HEK293 (cell line): ENCODE results near the gene APOL3.
A peak's percentile ranks its signal among the peaks of the same experiment; 100 is the strongest.

ENCODE experiments used
- CTCF ChIA-PET: fragments of 350-600 bp; formaldehyde crosslinking; extraction: SDS; loops from one replicate; lab custom pipeline; 2021; ENCODE audit warnings: antibody characterized with exemption; lab: Yijun Ruan, JAX
- POLR2A ChIA-PET: fragments of 300-600 bp; formaldehyde crosslinking; extraction: SDS; loops from one replicate; lab custom pipeline; 2020; ENCODE audit warnings: antibody characterized with exemption, inconsistent platforms; lab: Yijun Ruan, JAX
- H3K27ac ChIP-seq: fragments of 200-500 bp; sonication (Bioruptor generic); 2 replicates; pipeline ENCODE4 v1.5.1; 2014; ENCODE audit warnings: low read depth, low read length, control low read depth, inconsistent platforms; ENCODE audit errors: extremely low read depth
- H3K36me3 ChIP-seq, 2 experiments: fragments of 200-500 bp in 1 of 2; sonication (Bioruptor generic) in 1 of 2; 1 replicate in 1 of 2; 2 replicates in 1 of 2; pipeline ENCODE4 v1.5.1; 2014 to 2017; ENCODE audit warnings: inconsistent platforms in 2 of 2, low read length in 2 of 2; ENCODE audit not compliant: control insufficient read depth in 2 of 2, insufficient read depth in 1 of 2
- H3K4me1 ChIP-seq: fragments of 200-500 bp; sonication (Bioruptor generic); 2 replicates; pipeline ENCODE4 v1.5.1; 2014; ENCODE audit warnings: mild to moderate bottlenecking, low read length, inconsistent platforms; ENCODE audit not compliant: control insufficient read depth, insufficient read depth
- H3K4me3 ChIP-seq: 2 replicates; pipeline ENCODE4 v1.5.1; 2011; ENCODE audit warnings: low read depth, mild to moderate bottlenecking, control low read depth, low read length, moderate library complexity
- H3K9me3 ChIP-seq: fragments of 200-500 bp; sonication (Bioruptor generic); 2 replicates; pipeline ENCODE4 v1.5.1; 2014; ENCODE audit warnings: low read depth, low read length, inconsistent platforms; ENCODE audit not compliant: control insufficient read depth, insufficient read depth
- HOXD13 ChIP-seq: sonication (generic); formaldehyde crosslinking; IDR thresholded peaks from 2 replicates; pipeline ENCODE4 v1.8.0; 2022; ENCODE audit warnings: missing genetic modification reagents, borderline replicate concordance
- IKZF3 ChIP-seq: fragments of 450-650 bp; IDR thresholded peaks from 2 replicates; pipeline ENCODE4 v1.5.0; 2018; ENCODE audit warnings: missing biosample characterization, mild to moderate bottlenecking, missing genetic modification characterization, moderate library complexity
- KLF1 ChIP-seq: fragments of 450-650 bp; formaldehyde crosslinking; IDR thresholded peaks from 2 replicates; pipeline ENCODE4 v1.5.1; 2016; ENCODE audit warnings: missing biosample characterization, missing genetic modification characterization
- PBX3 ChIP-seq: sonication (generic); formaldehyde crosslinking; IDR thresholded peaks from 2 replicates; pipeline ENCODE4 v1.8.1; 2022; ENCODE audit warnings: mild to moderate bottlenecking, moderate library complexity, missing genetic modification reagents
- PRDM4 ChIP-seq: fragments of 450-650 bp; formaldehyde crosslinking; IDR thresholded peaks from 2 replicates; pipeline ENCODE4 v1.5.1; 2017; ENCODE audit warnings: missing biosample characterization, missing genetic modification characterization
- REPIN1 ChIP-seq: fragments of 450-650 bp; formaldehyde crosslinking; IDR thresholded peaks from 2 replicates; pipeline ENCODE4 v1.5.1; 2017; ENCODE audit warnings: missing biosample characterization, missing genetic modification characterization, low read depth
- SALL2 ChIP-seq: fragments of 450-650 bp; formaldehyde crosslinking; IDR thresholded peaks from 2 replicates; pipeline ENCODE4 v1.5.0; 2017; ENCODE audit warnings: missing biosample characterization, mild to moderate bottlenecking, missing genetic modification characterization, borderline replicate concordance
- SETDB1 ChIP-seq: IDR thresholded peaks from one replicate; pipeline ENCODE4 v1.6.1; 2017; ENCODE audit warnings: mild to moderate bottlenecking, low read length, moderate library complexity, mixed read lengths; ENCODE audit not compliant: insufficient read length
- ZEB2 ChIP-seq: fragments of 450-650 bp; formaldehyde crosslinking; IDR thresholded peaks from 2 replicates; pipeline ENCODE4 v1.5.1; 2016; ENCODE audit warnings: missing biosample characterization, missing genetic modification characterization
- ZFP3 ChIP-seq: fragments of 450-650 bp; formaldehyde crosslinking; IDR thresholded peaks from 2 replicates; pipeline ENCODE4 v1.5.1; 2016; ENCODE audit warnings: low read depth, missing biosample characterization, missing genetic modification characterization
- ZNF114 ChIP-seq: fragments of 450-650 bp; formaldehyde crosslinking; IDR thresholded peaks from 2 replicates; pipeline ENCODE4 v1.5.0; 2017; ENCODE audit warnings: missing biosample characterization, missing genetic modification characterization
- ZNF138 ChIP-seq: fragments of 450-650 bp; formaldehyde crosslinking; IDR thresholded peaks from 2 replicates; pipeline ENCODE4 v1.5.1; 2016; ENCODE audit warnings: missing biosample characterization, missing genetic modification characterization, borderline replicate concordance
- ZNF148 ChIP-seq: fragments of 450-650 bp; formaldehyde crosslinking; IDR thresholded peaks from 2 replicates; pipeline ENCODE4 v1.5.0; 2017; ENCODE audit warnings: missing biosample characterization, missing genetic modification characterization, borderline replicate concordance
- ZNF157 ChIP-seq: fragments of 450-650 bp; formaldehyde crosslinking; IDR thresholded peaks from 2 replicates; pipeline ENCODE4 v1.5.1; 2016; ENCODE audit warnings: missing biosample characterization, missing genetic modification characterization
- ZNF169 ChIP-seq: fragments of 450-650 bp; formaldehyde crosslinking; IDR thresholded peaks from 2 replicates; pipeline ENCODE4 v1.5.1; 2016; ENCODE audit warnings: missing biosample characterization, missing genetic modification characterization
- ZNF266 ChIP-seq: fragments of 450-650 bp; formaldehyde crosslinking; IDR thresholded peaks from 2 replicates; pipeline ENCODE4 v1.5.1; 2016; ENCODE audit warnings: missing biosample characterization, missing genetic modification characterization, low read depth
- ZNF335 ChIP-seq: fragments of 450-650 bp; formaldehyde crosslinking; conservative IDR thresholded peaks from 2 replicates; pipeline ENCODE4 v1.5.1; 2016; ENCODE audit warnings: missing biosample characterization, missing genetic modification characterization
- ZNF37A ChIP-seq: fragments of 450-650 bp; IDR thresholded peaks from 2 replicates; pipeline ENCODE4 v1.5.1; 2018; ENCODE audit warnings: missing biosample characterization, missing genetic modification characterization
- ZNF548 ChIP-seq: fragments of 450-650 bp; formaldehyde crosslinking; IDR thresholded peaks from 2 replicates; pipeline ENCODE4 v1.5.1; 2016; ENCODE audit warnings: missing biosample characterization, missing genetic modification characterization
- ZNF549 ChIP-seq: fragments of 450-650 bp; IDR thresholded peaks from 2 replicates; pipeline ENCODE4 v1.5.1; 2018; ENCODE audit warnings: missing biosample characterization, missing genetic modification characterization, mild to moderate bottlenecking, inconsistent platforms, moderate library complexity
- ZNF571 ChIP-seq: fragments of 450-650 bp; formaldehyde crosslinking; IDR thresholded peaks from 2 replicates; pipeline ENCODE4 v1.5.0; 2017; ENCODE audit warnings: missing biosample characterization, missing genetic modification characterization
- ZNF624 ChIP-seq: fragments of 450-650 bp; formaldehyde crosslinking; IDR thresholded peaks from 2 replicates; pipeline ENCODE4 v1.5.1; 2017; ENCODE audit warnings: missing biosample characterization, missing genetic modification characterization
- ZNF654 ChIP-seq: fragments of 450-650 bp; formaldehyde crosslinking; IDR thresholded peaks from 2 replicates; pipeline ENCODE4 v1.5.1; 2016; ENCODE audit warnings: low read depth, missing biosample characterization, missing genetic modification characterization
- ZNF664 ChIP-seq: fragments of 450-650 bp; formaldehyde crosslinking; IDR thresholded peaks from 2 replicates; pipeline ENCODE4 v1.5.1; 2016; ENCODE audit warnings: missing biosample characterization, missing genetic modification characterization
- ZNF768 ChIP-seq: fragments of 450-650 bp; formaldehyde crosslinking; IDR thresholded peaks from 2 replicates; pipeline ENCODE4 v1.5.1; 2018; ENCODE audit warnings: missing biosample characterization, mild to moderate bottlenecking, missing genetic modification characterization

The APOL3 gene

GRCh38 chr22:36129071-36129470 lies 31.5 kb downstream of the APOL3 start:
- TF ChIP-seq ZNF571 (tag by site-specific recombination) (no peak), IKZF3 (tag by site-specific recombination) (no peak), ZNF548 (no peak), ZNF335 (tag by site-specific recombination) (no peak), ZNF664 (tag by site-specific recombination) (no peak)
- H3K4me1 ChIP-seq = no peaks in the 10 kb centered on the region
- no peak overlapping the region for H3K4me3 ChIP-seq
- ChIA-PET CTCF (interaction anchor here (0.6 to 0.8 kb wide), 2 partner anchors 14 to 699 kb away, joined by 3 to 4 read pairs; no protein-coding TSS in a partner anchor), POLR2A (interaction anchor here (0.7 kb wide), 1 partner anchor 12 kb away, joined by 3 read pairs; no protein-coding TSS in a partner anchor)
- no peaks in the 10 kb centered on the region for H3K36me3 ChIP-seq
- no peak overlapping the region for H3K27ac ChIP-seq
- no peaks in the 10 kb centered on the region for H3K9me3 ChIP-seq

GRCh38 chr22:36125994-36126531 lies 34.5 kb downstream of the APOL3 start:
- CTCF ChIA-PET = interaction anchor here (0.9 to 4.6 kb wide), 5 partner anchors 22 to 542 kb away, joined by 3 to 37 read pairs (median 5); no protein-coding TSS in a partner anchor
- POLR2A ChIA-PET = no interaction called here

GRCh38 chr22:36125434-36125833 lies 35.1 kb downstream of the APOL3 start:
- Histone ChIP-seq H3K27ac (no peak overlapping the region), H3K36me3 (no peaks in the 10 kb centered on the region), H3K4me3 (no peak overlapping the region), H3K4me1 (no peaks in the 10 kb centered on the region; the same call in 1 of the 2 replicates), H3K9me3 (no peaks in the 10 kb centered on the region)
- ChIA-PET CTCF (interaction anchor here (0.6 to 4.6 kb wide), 17 partner anchors 9 to 773 kb away, joined by 3 to 37 read pairs (median 6); no protein-coding TSS in a partner anchor), POLR2A (no interaction called here)
- no peak for TF ChIP-seq ZNF37A (tag by site-specific recombination)
- TF ChIP-seq ZNF148 (tag by site-specific recombination) = no peak
- no peak for TF ChIP-seq HOXD13 (CRISPR knock-in tag)
- TF ChIP-seq ZEB2 (tag by site-specific recombination) = no peak
- no peak for TF ChIP-seq KLF1 (tag by site-specific recombination)
- TF ChIP-seq REPIN1 = no peak
- TF ChIP-seq SALL2 (tag by site-specific recombination) = no peak
- no peak for TF ChIP-seq ZNF654 (tag by site-specific recombination)
- no peak for TF ChIP-seq ZNF157 (tag by site-specific recombination)
- no peak for TF ChIP-seq ZNF549 (tag by site-specific recombination)
- TF ChIP-seq ZNF138 (tag by site-specific recombination) = no peak
- TF ChIP-seq PRDM4 (tag by site-specific recombination) = no peak
- no peak for TF ChIP-seq ZNF624
- TF ChIP-seq PBX3 = no peak
- no peak for TF ChIP-seq ZNF169
- TF ChIP-seq ZFP3 (tag by site-specific recombination) = no peak
- no peak for TF ChIP-seq ZNF266 (tag by site-specific recombination)
- no peak for TF ChIP-seq ZNF114 (tag by site-specific recombination)

More at GRCh38 chr22:36125994-36126531, 34.5 kb downstream of the APOL3 start:
- TF ChIP-seq ZNF768 (tag by site-specific recombination) (0 out of 2 replicates have a peak, but pooled peaks have one; percentile 54), SETDB1 (no peak)
- TF ChIP-seq, all 188 proteins: peak for 1
- no peak overlapping the region for H3K27ac ChIP-seq
- H3K36me3 ChIP-seq = no peaks in the 10 kb centered on the region
- H3K4me1 ChIP-seq = no peaks in the 10 kb centered on the region; the same call in 1 of the 2 replicates
- no peaks in the 10 kb centered on the region for H3K9me3 ChIP-seq
- no peak overlapping the region for H3K4me3 ChIP-seq
